ENCODE measurements around the gene KLRC4. TPM values are rescaled to one million over a fixed set of nuclear protein-coding genes. Genes with fewer than 3 reads are reported as not detected.

Gene KLRC4
- total and polyA plus RNA-seq, 2 donors (not counting 1 experiment from before 2014, with no cell fraction given), result not detected

DNA sequence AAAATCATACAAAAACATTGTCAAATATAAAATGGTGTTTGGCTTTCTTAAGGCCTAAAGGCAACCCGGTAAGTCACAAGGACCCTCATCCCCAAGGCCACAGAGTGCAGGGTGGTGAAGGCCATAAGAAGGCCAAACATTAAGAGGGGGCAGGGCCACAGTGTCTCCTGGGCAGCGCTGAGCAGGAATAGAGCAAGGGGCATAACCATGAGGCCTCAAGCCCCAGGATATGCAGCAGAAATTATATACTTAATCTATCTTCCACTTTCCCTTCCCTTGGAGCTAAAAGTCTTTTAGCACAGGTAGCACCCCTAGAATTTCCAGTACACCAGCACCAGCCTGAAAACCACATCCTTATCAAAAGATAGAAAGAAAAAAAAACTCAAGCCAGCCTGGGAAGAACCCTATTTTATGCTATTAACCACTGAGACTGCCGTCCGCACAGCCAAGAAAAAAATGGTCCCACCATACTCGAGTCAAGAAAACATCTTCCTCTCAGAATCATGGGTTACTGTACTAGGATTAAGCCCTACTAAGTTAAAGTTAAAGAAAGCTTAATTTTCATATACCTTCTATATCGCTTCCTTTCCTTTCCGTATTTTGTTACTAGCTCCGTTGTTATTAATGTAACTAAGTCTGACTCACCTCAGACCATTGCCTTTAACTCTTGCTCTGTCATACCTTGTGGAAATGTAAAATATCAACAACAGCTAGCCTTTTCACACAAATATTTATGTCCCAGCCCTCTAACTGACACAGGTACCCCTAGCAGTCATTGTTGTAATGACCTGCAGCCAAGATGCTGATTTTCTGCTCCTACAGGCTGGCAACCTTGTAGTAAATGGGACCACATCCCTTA is 39.8 kb downstream of the KLRC4 start:
- Mint-ChIP-seq H3K9me3 (ENCODE audit: insufficient read depth) (no peaks in the 10 kb centered on the region), H3K27ac (no peak overlapping the region), H3K27me3 (no peaks in the 10 kb centered on the region), H3K4me3 (no peak overlapping the region), H3K4me1 (peaks cover 12% of the 10 kb centered on the region)
- no peak for DNase-seq
- Histone ChIP-seq H3K27ac (ENCODE audit: low read length in 2 of 2) (no peak overlapping the region), H3K9me3 (ENCODE audit: control extremely low read depth in 1 of 3, control insufficient read depth in 2 of 3, insufficient read depth in 1 of 3, low read length in 2 of 3) (peaks cover 0 to 7% (median 0%) of the 10 kb centered on the region in 3 donors), H3K4me3 (ENCODE audit: control extremely low read depth in 1 of 5, extremely low read depth in 1 of 5, insufficient read depth in 1 of 5, low read depth in 2 of 5, low read length in 4 of 5) (no peak overlapping the region), H3K27me3 (replicated peaks in 1 of 4; ENCODE audit: control extremely low read depth in 1 of 4, control insufficient read depth in 3 of 4, insufficient read depth in 4 of 4, low read length in 3 of 4) (no peaks in the 10 kb centered on the region), H4K20me1 (ENCODE audit: control insufficient read depth, insufficient read depth, low read length, poor library complexity, severe bottlenecking) (no peaks in the 10 kb centered on the region), H3K4me2 (replicated peaks; ENCODE audit: low read depth, low read length, poor library complexity, severe bottlenecking) (no peak overlapping the region), H3K4me1 (ENCODE audit: control insufficient read depth in 2 of 2, insufficient read depth in 2 of 2, low read length in 2 of 2) (peaks cover 30% of the 10 kb centered on the region in 2 donors), H3K79me2 (ENCODE audit: control insufficient read depth, insufficient read depth, low read length) (peaks cover 5% of the 10 kb centered on the region), H3K36me3 (replicated peaks in 1 of 2; ENCODE audit: control extremely low read depth in 1 of 2, control insufficient read depth in 1 of 2, extremely low read depth in 1 of 2, insufficient read depth in 2 of 2, low read length in 1 of 2) (no peaks in the 10 kb centered on the region), H3K9ac (ENCODE audit: low read length) (no peak overlapping the region), H2AFZ (ENCODE audit: insufficient read depth, low read depth, low read length, poor library complexity, severe bottlenecking) (no peak overlapping the region)
- no peak for ATAC-seq (ENCODE audit: low read depth)
- 100% methylated on average over 1 of the region's 8 CpGs for WGBS (ENCODE audit: insufficient coverage)
- ChIA-PET CTCF (interaction anchor here (0.6 kb wide), 1 partner anchor 1274 kb away, joined by 3 read pairs; no protein-coding TSS in a partner anchor), POLR2A (no interaction called here)
- intact Hi-C loops (cut with micrococcal nuclease), result no loop called here
- TF ChIP-seq EZH2 (IDR thresholded peaks at IDR 0.05; ENCODE audit: borderline replicate concordance, insufficient read depth, low read depth, low read length, poor library complexity, severe bottlenecking), result no peak
- TF ChIP-seq, protein P1, sequence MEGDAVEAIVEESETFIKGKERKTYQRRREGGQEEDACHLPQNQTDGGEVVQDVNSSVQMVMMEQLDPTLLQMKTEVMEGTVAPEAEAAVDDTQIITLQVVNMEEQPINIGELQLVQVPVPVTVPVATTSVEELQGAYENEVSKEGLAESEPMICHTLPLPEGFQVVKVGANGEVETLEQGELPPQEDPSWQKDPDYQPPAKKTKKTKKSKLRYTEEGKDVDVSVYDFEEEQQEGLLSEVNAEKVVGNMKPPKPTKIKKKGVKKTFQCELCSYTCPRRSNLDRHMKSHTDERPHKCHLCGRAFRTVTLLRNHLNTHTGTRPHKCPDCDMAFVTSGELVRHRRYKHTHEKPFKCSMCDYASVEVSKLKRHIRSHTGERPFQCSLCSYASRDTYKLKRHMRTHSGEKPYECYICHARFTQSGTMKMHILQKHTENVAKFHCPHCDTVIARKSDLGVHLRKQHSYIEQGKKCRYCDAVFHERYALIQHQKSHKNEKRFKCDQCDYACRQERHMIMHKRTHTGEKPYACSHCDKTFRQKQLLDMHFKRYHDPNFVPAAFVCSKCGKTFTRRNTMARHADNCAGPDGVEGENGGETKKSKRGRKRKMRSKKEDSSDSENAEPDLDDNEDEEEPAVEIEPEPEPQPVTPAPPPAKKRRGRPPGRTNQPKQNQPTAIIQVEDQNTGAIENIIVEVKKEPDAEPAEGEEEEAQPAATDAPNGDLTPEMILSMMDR (IDR thresholded peaks at IDR 0.05), result no peak

Data from B cell (primary cell).